ENCODE measurements around the gene HCRTR1. TPM values are rescaled to one million over a fixed set of nuclear protein-coding genes. Genes with fewer than 3 reads are reported as not detected.

Gene HCRTR1
- total RNA-seq, 1 donor from 2014 or later: not detected

DNA sequence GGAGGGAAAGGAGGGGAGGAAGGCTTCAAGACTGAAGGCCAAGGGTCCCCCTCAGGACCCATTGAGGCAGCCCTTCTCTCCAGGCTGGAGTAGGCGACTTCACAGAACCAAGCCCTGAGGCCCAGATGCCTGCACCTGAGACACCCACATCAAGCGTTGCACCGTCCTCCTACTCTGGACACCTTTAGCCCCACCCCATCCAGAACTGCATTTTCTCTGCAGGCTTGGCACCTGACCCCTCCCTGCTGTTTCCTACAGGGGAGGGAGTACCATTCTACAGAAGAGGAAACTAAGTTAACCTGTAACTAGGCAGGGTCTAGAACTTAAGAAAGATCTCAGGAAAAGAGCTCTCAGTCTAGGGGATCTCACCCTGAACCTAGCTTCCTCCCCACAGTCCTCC, 15.2 kb downstream of the HCRTR1 start:
- no peak overlapping the region for H3K4me3 Mint-ChIP-seq (ENCODE audit: unreplicated experiment)
- peaks cover 9% of the 10 kb centered on the region for H3K4me1 Mint-ChIP-seq (ENCODE audit: low read depth, unreplicated experiment)
- DNase-seq: no peak
- H3K9me3 Mint-ChIP-seq (ENCODE audit: unreplicated experiment): peaks cover 1% of the 10 kb centered on the region
- TF ChIP-seq, protein P1, sequence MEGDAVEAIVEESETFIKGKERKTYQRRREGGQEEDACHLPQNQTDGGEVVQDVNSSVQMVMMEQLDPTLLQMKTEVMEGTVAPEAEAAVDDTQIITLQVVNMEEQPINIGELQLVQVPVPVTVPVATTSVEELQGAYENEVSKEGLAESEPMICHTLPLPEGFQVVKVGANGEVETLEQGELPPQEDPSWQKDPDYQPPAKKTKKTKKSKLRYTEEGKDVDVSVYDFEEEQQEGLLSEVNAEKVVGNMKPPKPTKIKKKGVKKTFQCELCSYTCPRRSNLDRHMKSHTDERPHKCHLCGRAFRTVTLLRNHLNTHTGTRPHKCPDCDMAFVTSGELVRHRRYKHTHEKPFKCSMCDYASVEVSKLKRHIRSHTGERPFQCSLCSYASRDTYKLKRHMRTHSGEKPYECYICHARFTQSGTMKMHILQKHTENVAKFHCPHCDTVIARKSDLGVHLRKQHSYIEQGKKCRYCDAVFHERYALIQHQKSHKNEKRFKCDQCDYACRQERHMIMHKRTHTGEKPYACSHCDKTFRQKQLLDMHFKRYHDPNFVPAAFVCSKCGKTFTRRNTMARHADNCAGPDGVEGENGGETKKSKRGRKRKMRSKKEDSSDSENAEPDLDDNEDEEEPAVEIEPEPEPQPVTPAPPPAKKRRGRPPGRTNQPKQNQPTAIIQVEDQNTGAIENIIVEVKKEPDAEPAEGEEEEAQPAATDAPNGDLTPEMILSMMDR (IDR thresholded peaks at IDR 0.05; ENCODE audit: partially characterized antibody, unreplicated experiment): no peak
- H3K27ac Mint-ChIP-seq (ENCODE audit: unreplicated experiment): no peak overlapping the region
- H3K36me3 Mint-ChIP-seq (ENCODE audit: unreplicated experiment): no peaks in the 10 kb centered on the region
- H3K27me3 Mint-ChIP-seq (ENCODE audit: unreplicated experiment): no peaks in the 10 kb centered on the region

DNA sequence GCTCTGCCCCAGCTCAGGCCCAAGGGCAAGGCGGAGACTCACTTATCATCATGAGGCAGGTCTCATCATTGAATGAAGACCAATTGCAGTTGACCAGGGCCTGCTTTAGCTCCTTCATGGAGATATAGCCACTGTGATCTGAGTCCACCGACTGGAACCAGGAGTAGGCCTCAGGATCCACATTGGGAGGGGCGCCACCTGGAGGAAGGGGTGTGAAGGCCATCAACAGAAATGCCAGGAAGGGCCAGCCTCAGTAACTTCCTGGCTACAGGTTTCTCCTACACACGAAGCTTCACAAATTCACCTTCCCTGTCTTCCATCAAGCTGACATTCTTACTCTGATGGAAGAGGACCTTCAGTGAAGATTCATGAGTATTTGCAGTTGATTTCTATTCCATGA, 15.6 kb downstream of the HCRTR1 start:
- H3K4me1 Mint-ChIP-seq (ENCODE audit: low read depth, unreplicated experiment): peaks cover 8% of the 10 kb centered on the region
- H3K9me3 Mint-ChIP-seq (ENCODE audit: unreplicated experiment): peaks cover 1% of the 10 kb centered on the region
- TF ChIP-seq, protein P1 (IDR thresholded peaks at IDR 0.05; ENCODE audit: partially characterized antibody, unreplicated experiment): no peak
- H3K27ac Mint-ChIP-seq (ENCODE audit: unreplicated experiment): no peak overlapping the region
- H3K27me3 Mint-ChIP-seq (ENCODE audit: unreplicated experiment): peaks cover 2% of the 10 kb centered on the region
- H3K36me3 Mint-ChIP-seq (ENCODE audit: unreplicated experiment): no peaks in the 10 kb centered on the region
- DNase-seq: peak; percentile 49
- H3K4me3 Mint-ChIP-seq (ENCODE audit: unreplicated experiment): no peak overlapping the region

DNA sequence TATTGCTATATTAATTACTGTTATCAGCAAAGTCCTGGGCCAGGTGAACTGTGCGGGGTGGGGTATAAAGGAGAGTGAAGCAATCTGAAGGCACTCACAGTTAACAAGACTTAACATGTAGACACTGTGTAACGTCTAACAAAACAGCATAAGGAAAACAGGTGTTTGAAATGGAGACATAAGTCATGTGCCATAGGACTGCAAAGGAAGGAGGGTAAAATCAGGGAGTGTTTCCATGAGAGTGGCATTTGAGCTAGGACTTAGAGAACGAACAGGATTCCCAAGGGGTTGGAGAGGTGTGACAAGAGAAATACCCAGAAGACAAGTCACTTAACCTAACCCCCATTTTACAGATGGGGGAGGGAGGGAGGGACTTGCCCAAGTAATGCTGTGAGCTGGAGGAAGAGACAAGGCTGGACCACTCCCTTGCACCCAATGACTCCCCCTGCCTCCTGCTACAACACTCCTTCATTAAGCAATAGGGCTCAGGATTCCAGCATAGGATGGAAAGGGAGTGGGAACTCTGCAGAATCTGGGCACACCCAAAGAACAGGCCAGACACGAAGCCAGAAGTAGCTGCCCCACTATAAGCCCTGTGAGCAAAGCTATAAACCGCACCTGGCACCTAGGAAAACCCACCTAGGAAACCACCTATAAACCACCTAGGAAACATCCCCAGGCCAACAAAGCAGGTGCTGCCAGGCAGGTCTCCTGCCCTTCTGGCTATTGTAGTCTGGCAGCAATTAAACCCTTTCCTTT, 20.6 kb downstream of the HCRTR1 start:
- peak overlapping the region; percentile 5 for H3K27ac Mint-ChIP-seq (ENCODE audit: unreplicated experiment)
- peaks cover 7% of the 10 kb centered on the region for H3K4me1 Mint-ChIP-seq (ENCODE audit: low read depth, unreplicated experiment)
- DNase-seq: no peak
- H3K9me3 Mint-ChIP-seq (ENCODE audit: unreplicated experiment): no peaks in the 10 kb centered on the region
- TF ChIP-seq, protein P1 (IDR thresholded peaks at IDR 0.05; ENCODE audit: partially characterized antibody, unreplicated experiment): no peak
- no peak overlapping the region for H3K4me3 Mint-ChIP-seq (ENCODE audit: unreplicated experiment)
- peaks cover 2% of the 10 kb centered on the region for H3K27me3 Mint-ChIP-seq (ENCODE audit: unreplicated experiment)
- no peaks in the 10 kb centered on the region for H3K36me3 Mint-ChIP-seq (ENCODE audit: unreplicated experiment)

DNA sequence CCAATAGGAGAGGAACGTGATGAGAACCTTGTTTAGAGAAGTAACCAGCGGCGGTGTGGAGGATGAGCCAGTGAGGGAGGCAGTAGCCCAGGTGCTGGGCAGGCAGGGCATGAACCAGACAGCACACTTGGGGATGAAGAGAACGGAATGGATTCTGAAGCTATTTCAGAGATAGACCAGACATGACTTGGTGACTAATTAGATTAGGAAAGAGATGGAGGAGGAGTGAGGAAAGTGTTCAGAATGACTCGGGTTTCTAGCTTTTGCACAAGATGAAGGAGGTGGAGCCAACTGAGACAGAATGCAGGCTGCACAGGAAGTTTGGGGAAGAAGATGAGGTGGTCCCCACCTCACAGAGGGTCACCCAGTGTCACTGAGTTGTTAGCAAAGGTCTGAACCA, 22.1 kb downstream of the HCRTR1 start:
- Mint-ChIP-seq H3K4me1 (ENCODE audit: low read depth, unreplicated experiment) (peaks cover 13% of the 10 kb centered on the region), H3K27me3 (ENCODE audit: unreplicated experiment) (peaks cover 3% of the 10 kb centered on the region), H3K36me3 (ENCODE audit: unreplicated experiment) (no peaks in the 10 kb centered on the region), H3K4me3 (ENCODE audit: unreplicated experiment) (no peak overlapping the region), H3K9me3 (ENCODE audit: unreplicated experiment) (no peaks in the 10 kb centered on the region), H3K27ac (ENCODE audit: unreplicated experiment) (no peak overlapping the region)
- TF ChIP-seq, protein P1 (IDR thresholded peaks at IDR 0.05; ENCODE audit: partially characterized antibody, unreplicated experiment): no peak
- DNase-seq: no peak

DNA sequence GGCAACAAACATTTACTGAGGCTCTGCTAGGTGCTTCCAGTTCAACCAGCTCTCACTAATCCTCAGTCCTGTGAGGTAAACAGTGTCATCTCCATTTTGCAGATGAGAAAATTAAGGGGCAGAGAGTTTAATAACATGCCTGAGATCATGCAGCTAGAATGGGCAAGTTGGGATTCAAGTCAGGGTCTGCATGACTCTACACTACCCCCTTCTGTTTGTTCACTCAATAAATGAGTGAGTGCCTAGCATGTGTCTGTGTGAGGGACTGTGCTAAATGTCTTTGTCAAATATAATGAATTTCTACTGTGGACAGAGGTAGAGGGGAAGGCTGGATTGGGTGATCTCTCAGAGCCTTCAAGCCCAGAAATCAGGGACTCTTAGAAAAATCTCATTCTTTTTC, 22.7 kb downstream of the HCRTR1 start:
- Mint-ChIP-seq H3K4me3 (ENCODE audit: unreplicated experiment) (no peak overlapping the region), H3K36me3 (ENCODE audit: unreplicated experiment) (no peaks in the 10 kb centered on the region), H3K27me3 (ENCODE audit: unreplicated experiment) (peaks cover 8% of the 10 kb centered on the region), H3K27ac (ENCODE audit: unreplicated experiment) (no peak overlapping the region), H3K4me1 (ENCODE audit: low read depth, unreplicated experiment) (peaks cover 9% of the 10 kb centered on the region), H3K9me3 (ENCODE audit: unreplicated experiment) (peaks cover 5% of the 10 kb centered on the region)
- TF ChIP-seq, protein P1 (IDR thresholded peaks at IDR 0.05; ENCODE audit: partially characterized antibody, unreplicated experiment): no peak
- DNase-seq: no peak

All from glutamatergic neuron (in vitro differentiated cells).